DMS53 (cell line): Measurements from ENCODE around the gene DSCAM.

Source experiments
- DNase-seq: peaks from one replicate; lab custom pipeline; 2025; lab: John Stamatoyannopoulos, UW

The DSCAM gene

GRCh38 chr21:40120940-40121575 lies 725.9 kb downstream of the DSCAM start:
- DNase-seq, result peak; percentile 74

DNA sequence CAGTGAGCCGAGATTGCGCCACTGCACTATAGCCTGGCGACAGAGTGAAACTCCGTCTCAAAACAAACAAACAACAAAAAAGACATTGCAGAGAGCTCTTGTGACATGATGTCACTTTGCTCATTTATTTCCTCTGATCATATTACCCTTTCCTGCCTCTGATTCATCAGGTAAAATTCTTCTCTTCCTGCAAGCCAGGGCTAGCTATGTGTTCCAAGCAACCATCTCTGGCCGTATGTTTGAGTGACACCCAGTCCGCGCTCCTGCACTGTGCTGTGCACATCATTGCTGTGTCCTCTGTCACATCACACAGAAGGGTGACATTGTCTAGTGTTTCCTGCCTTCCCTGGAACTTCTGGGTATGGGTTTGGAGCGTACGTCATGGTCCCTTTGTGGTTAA lies 728.4 kb downstream of the DSCAM start:
- DNase-seq, result peak; percentile 85

DNA sequence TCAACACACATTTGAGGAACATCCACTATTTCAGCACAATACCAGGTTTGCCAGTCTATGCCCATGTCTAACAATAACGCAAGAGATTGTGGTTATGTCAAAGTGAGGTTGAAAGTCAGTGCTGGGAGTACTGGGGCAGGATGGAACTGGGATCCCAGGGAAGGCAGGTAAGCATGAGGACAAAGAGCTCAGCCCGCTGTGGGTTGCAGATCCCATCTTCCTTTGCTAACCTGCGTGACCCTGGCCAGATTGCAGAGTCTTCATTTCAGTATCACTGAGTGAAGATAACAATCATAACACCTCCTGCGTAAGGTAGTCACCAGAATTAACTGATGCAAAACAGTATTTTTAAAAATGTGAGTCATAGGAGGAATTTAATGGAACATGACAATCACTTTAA lies 729.7 kb downstream of the DSCAM start:
- peak; percentile 12 for DNase-seq

DNA sequence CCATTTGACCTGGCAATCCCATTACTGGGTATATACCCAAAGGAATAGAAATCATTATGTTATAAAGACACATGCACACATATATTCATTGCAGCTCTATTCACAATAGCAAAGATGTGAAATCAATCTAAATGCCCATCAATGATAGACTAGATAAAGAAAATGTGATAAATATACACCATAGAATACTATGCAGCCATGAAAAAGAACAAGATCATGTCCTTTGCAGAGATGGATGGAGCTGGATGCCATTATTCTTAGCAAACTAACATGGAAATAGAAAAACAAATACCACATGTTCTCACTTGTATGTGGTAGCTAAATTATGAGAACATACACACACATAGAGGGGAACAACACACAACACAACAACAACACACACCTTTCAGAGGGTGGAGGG lies 731.2 kb downstream of the DSCAM start:
- DNase-seq, result no peak

GRCh38 chr21:40102682-40103081 lies 744.3 kb downstream of the DSCAM start:
- DNase-seq, result no peak

DNA sequence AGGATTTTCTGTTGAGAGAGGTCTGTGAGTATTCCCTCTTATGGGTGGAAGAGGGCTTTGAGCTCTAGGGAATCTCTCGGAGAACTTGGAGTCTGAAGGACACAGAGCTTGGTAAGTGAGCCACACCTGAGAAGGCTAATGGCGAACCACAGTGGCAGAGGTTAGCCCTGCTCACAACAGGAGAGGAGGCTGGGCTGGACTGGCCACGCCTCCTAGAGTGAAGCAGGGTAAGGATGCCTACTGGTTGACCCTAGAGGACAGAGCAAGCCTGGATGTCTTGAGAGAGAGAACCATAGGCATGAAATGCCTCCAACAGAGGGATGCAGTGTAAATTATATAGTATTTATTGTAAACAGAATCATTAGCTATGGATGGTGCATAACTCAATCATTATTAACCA lies 747.1 kb downstream of the DSCAM start:
- DNase-seq, result peak; percentile 13

GRCh38 chr21:40095477-40095876 lies 751.5 kb downstream of the DSCAM start:
- no peak for DNase-seq

GRCh38 chr21:40080385-40080784 lies 766.6 kb downstream of the DSCAM start:
- DNase-seq, result no peak

- DNase-seq, result no peak
Measured at GRCh38 chr21:40074710-40075109, 772.2 kb downstream of the DSCAM start.

DNA sequence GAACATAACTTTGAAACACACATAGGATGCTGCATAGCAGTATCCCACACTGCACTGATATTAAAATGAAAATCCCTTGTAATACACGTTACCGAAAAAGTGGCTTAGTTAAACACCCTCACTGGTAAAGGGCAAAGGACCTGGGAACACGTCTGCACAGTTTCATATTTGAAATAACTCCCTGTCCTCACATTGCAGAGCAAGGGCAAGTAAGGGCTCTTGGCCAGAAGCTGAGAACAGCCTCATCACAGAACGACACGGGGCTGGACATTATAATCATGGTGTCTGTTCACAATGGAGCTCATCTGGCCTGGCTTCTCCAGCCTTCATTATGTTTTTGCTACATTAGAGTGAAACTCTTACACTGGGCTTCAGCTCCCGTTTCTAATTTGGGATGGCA lies 772.8 kb downstream of the DSCAM start:
- DNase-seq, result no peak

GRCh38 chr21:40073642-40074041 lies 773.3 kb downstream of the DSCAM start:
- no peak for DNase-seq

- no peak for DNase-seq
Measured at GRCh38 chr21:40070871-40071270, 776.1 kb downstream of the DSCAM start.

- no peak for DNase-seq
Measured at GRCh38 chr21:40067751-40068150, 779.2 kb downstream of the DSCAM start.

- DNase-seq, result no peak
Measured at GRCh38 chr21:40066221-40066620, 780.7 kb downstream of the DSCAM start.

- no peak for DNase-seq
Measured at GRCh38 chr21:40060083-40060677, 786.8 kb downstream of the DSCAM start.

GRCh38 chr21:40057331-40057730 lies 789.6 kb downstream of the DSCAM start:
- DNase-seq, result no peak

- DNase-seq, result no peak
Measured at GRCh38 chr21:40056031-40056430, 790.9 kb downstream of the DSCAM start.

GRCh38 chr21:40054403-40054802 lies 792.6 kb downstream of the DSCAM start:
- peak; percentile 99 for DNase-seq

DNA sequence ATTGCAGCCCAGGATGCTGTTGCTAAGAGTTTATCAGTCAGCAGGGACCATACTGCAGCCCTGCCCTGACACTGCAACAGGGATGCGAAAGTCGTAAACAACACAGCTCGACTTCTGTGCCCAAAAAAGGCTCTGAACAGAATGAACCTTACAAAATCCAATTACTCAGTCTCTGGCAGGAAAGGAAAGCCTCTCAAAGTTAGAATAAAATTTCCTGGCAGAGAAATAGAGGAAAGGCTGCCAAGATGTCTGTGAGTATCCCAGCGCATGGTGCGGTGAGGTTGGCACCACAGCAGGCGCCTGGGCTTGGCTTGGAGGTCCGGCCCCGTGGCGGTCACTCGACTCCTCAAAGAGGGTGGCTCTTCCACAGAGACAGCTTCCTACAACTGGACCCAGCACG lies 794.0 kb downstream of the DSCAM start:
- no peak for DNase-seq

- DNase-seq, result no peak
Measured at GRCh38 chr21:40052276-40052675, 794.7 kb downstream of the DSCAM start.

- DNase-seq, result no peak
Measured at GRCh38 chr21:40051801-40052200, 795.2 kb downstream of the DSCAM start.

- DNase-seq, result peak; percentile 53
Measured at GRCh38 chr21:40049931-40050290, 797.0 kb downstream of the DSCAM start.

DNA sequence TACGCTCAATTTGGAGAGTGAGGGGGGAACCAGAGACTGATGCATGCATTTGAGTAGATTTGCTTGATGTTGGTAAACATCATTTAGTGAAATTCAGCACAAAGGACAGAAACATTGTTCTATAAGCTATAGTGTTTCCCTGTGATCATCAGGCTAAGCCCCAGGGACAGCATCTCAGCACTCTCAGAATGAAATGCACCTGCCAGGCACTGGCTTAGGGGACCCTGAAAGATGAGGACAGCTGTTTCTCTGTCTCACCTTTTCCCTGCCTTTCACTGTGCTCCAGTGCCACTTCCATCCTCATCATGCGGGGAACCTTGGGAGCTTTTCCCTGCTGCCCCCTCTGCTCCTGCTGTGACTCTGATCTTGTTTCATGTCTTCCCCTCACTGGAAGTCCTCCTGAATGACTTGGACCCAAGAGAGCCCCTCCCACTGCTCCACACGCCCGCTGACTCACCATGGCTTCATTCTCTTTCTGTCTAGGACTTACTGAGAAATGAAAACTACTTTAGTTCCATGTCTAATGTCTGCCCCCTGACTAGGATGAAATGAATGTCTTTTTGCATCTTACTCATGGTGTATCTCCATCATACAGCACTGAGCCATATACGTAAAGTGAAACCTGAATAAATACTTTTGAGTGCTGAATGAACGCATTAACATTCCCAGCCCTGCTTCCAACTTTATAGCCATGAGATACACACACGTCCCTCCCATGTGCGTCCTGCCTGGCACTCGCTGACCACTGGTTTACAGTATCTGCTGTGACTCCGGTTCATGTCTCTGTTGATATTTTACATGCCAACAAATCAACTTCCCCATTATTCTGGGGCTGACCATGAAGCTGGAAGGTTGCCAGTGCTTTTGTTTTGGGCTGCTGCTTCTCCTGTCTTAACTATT lies 797.7 kb downstream of the DSCAM start:
- peak; percentile 70 for DNase-seq
